Measurements from ENCODE around the gene ATP8B4. TPM values are rescaled to one million over a fixed set of nuclear protein-coding genes. Genes with fewer than 3 reads are reported as not detected.
A peak's percentile ranks its signal among the peaks of the same experiment; 100 is the strongest.

ATP8B4 gene
- total and polyA plus RNA-seq, 2 experiments from 2014 or later: 0.89 to 1.5 TPM

- in situ Hi-C loops (cut with MboI): no loop called here
Observed at GRCh38 chr15:49901321-49901720, 217.7 kb downstream of the ATP8B4 start.

GRCh38 chr15:49900903-49901235, 218.2 kb downstream of the ATP8B4 start:
- H3K4me3 ChIP-seq: no peak overlapping the region
- TF ChIP-seq EZH2phosphoT487 (IDR thresholded peaks at IDR 0.05; ENCODE audit: insufficient read depth, low read depth) (no peak), EZH2 (IDR thresholded peaks at IDR 0.05; ENCODE audit: insufficient read depth, poor library complexity, severe bottlenecking) (no peak)
- no peaks in the 10 kb centered on the region for H4K20me1 ChIP-seq (ENCODE audit: insufficient read depth)
- in situ Hi-C loops (cut with MboI): no loop called here
- H3K9me3 ChIP-seq (ENCODE audit: low read depth): no peaks in the 10 kb centered on the region
- H3K79me2 ChIP-seq (ENCODE audit: insufficient read depth): no peaks in the 10 kb centered on the region
- no peaks in the 10 kb centered on the region for H3K9me2 ChIP-seq (ENCODE audit: insufficient read depth)
- 97 to 100% methylated on average over 1 of the region's 1 CpG for WGBS, 2 experiments (ENCODE audit: low coverage in 1 of 2, low lambda C conversion rate in 2 of 2, missing lambda C conversion rate in 2 of 2)
- peak overlapping the region; percentile 92 for H3K27ac ChIP-seq
- H3K36me3 ChIP-seq (ENCODE audit: low read depth): no peaks in the 10 kb centered on the region
- H2AFZ ChIP-seq: peak overlapping the region; percentile 15
- H3K4me1 ChIP-seq (ENCODE audit: insufficient read depth): peaks cover 73% of the 10 kb centered on the region
- H3K27me3 ChIP-seq (replicated peaks; ENCODE audit: insufficient read depth): no peaks in the 10 kb centered on the region
- peak overlapping the region; percentile 74; the same call in 1 of the 2 replicates for H3K9ac ChIP-seq
- H3F3A ChIP-seq (ENCODE audit: insufficient read depth): peaks cover 60% of the 10 kb centered on the region
- H3K4me2 ChIP-seq (ENCODE audit: unreplicated experiment): peak overlapping the region; percentile 79
- DNase-seq: peak; percentile 7

More at GRCh38 chr15:49901321-49901720, 217.7 kb downstream of the ATP8B4 start:
- no peaks in the 10 kb centered on the region for H3K27me3 ChIP-seq (replicated peaks; ENCODE audit: insufficient read depth)
- H3K36me3 ChIP-seq (ENCODE audit: low read depth): no peaks in the 10 kb centered on the region
- peak overlapping the region; percentile 48; the same call in 1 of the 2 replicates for H3K4me3 ChIP-seq
- peak overlapping the region; percentile 15 for H2AFZ ChIP-seq
- TF ChIP-seq EZH2phosphoT487 (IDR thresholded peaks at IDR 0.05; ENCODE audit: insufficient read depth, low read depth) (no peak), EZH2 (IDR thresholded peaks at IDR 0.05; ENCODE audit: insufficient read depth, poor library complexity, severe bottlenecking) (no peak)
- H3K27ac ChIP-seq: peak overlapping the region; percentile 92
- DNase-seq: peak; percentile 7
- peaks cover 60% of the 10 kb centered on the region for H3F3A ChIP-seq (ENCODE audit: insufficient read depth)
- peaks cover 2% of the 10 kb centered on the region; the same call in 1 of the 2 replicates for H3K9me2 ChIP-seq (ENCODE audit: insufficient read depth)
- peaks cover 70% of the 10 kb centered on the region for H3K4me1 ChIP-seq (ENCODE audit: insufficient read depth)
- H3K79me2 ChIP-seq (ENCODE audit: insufficient read depth): no peaks in the 10 kb centered on the region
- H4K20me1 ChIP-seq (ENCODE audit: insufficient read depth): no peaks in the 10 kb centered on the region
- H3K9me3 ChIP-seq (ENCODE audit: low read depth): no peaks in the 10 kb centered on the region
- H3K9ac ChIP-seq: peak overlapping the region; percentile 74
- 44 to 51% methylated on average over 1 of the region's 1 CpG for WGBS, 2 experiments (ENCODE audit: low coverage in 1 of 2, low lambda C conversion rate in 2 of 2, missing lambda C conversion rate in 2 of 2)
- H3K4me2 ChIP-seq (ENCODE audit: unreplicated experiment): peak overlapping the region; percentile 79

GRCh38 chr15:49900006-49900902, 218.8 kb downstream of the ATP8B4 start:
- 35 to 42% methylated on average over 5 of the region's 5 CpGs for WGBS, 2 experiments (ENCODE audit: low coverage in 1 of 2, low lambda C conversion rate in 2 of 2, missing lambda C conversion rate in 2 of 2)
- TF ChIP-seq EZH2phosphoT487 (IDR thresholded peaks at IDR 0.05; ENCODE audit: insufficient read depth, low read depth) (no peak), EZH2 (IDR thresholded peaks at IDR 0.05; ENCODE audit: insufficient read depth, poor library complexity, severe bottlenecking) (no peak)
- Histone ChIP-seq H3K27me3 (replicated peaks; ENCODE audit: insufficient read depth) (no peaks in the 10 kb centered on the region), H3K4me1 (ENCODE audit: insufficient read depth) (peaks cover 80% of the 10 kb centered on the region), H3K9me2 (ENCODE audit: insufficient read depth) (no peaks in the 10 kb centered on the region), H3K36me3 (ENCODE audit: low read depth) (no peaks in the 10 kb centered on the region), H4K20me1 (ENCODE audit: insufficient read depth) (no peaks in the 10 kb centered on the region), H3F3A (ENCODE audit: insufficient read depth) (peaks cover 60% of the 10 kb centered on the region), H3K9me3 (ENCODE audit: low read depth) (no peaks in the 10 kb centered on the region), H3K4me2 (ENCODE audit: unreplicated experiment) (peak overlapping the region; percentile 79), H3K79me2 (ENCODE audit: insufficient read depth) (no peaks in the 10 kb centered on the region), H3K4me3 (no peak overlapping the region), H2AFZ (peak overlapping the region; percentile 15), H3K27ac (peak overlapping the region; percentile 92), H3K9ac (peak overlapping the region; percentile 74; the same call in 1 of the 2 replicates)
- peak; percentile 46 for DNase-seq
- in situ Hi-C loops (cut with MboI): no loop called here

- no peaks in the 10 kb centered on the region for H3K36me3 ChIP-seq (ENCODE audit: low read depth)
- H3K9ac ChIP-seq: no peak overlapping the region
- H2AFZ ChIP-seq: 0 out of 2 replicates have a peak overlapping the region, but pooled peaks have one; percentile 15
- no peak overlapping the region for H3K4me3 ChIP-seq
- in situ Hi-C loops (cut with MboI): no loop called here
- H3K9me2 ChIP-seq (ENCODE audit: insufficient read depth): no peaks in the 10 kb centered on the region
- no peak overlapping the region for H3K4me2 ChIP-seq (ENCODE audit: unreplicated experiment)
- peaks cover 49% of the 10 kb centered on the region for H3F3A ChIP-seq (ENCODE audit: insufficient read depth)
- H3K9me3 ChIP-seq (ENCODE audit: low read depth): no peaks in the 10 kb centered on the region
- no peaks in the 10 kb centered on the region for H4K20me1 ChIP-seq (ENCODE audit: insufficient read depth)
- H3K27me3 ChIP-seq (replicated peaks; ENCODE audit: insufficient read depth): no peaks in the 10 kb centered on the region
- WGBS, 2 experiments (ENCODE audit: low coverage in 1 of 2, low lambda C conversion rate in 2 of 2, missing lambda C conversion rate in 2 of 2): 83 to 94% methylated on average over 2 of the region's 2 CpGs
- DNase-seq: no peak
- H3K79me2 ChIP-seq (ENCODE audit: insufficient read depth): no peaks in the 10 kb centered on the region
- peaks cover 70% of the 10 kb centered on the region for H3K4me1 ChIP-seq (ENCODE audit: insufficient read depth)
- H3K27ac ChIP-seq: peak overlapping the region; percentile 92; the same call in 1 of the 2 replicates
- TF ChIP-seq EZH2phosphoT487 (IDR thresholded peaks at IDR 0.05; ENCODE audit: insufficient read depth, low read depth) (no peak), EZH2 (IDR thresholded peaks at IDR 0.05; ENCODE audit: insufficient read depth, poor library complexity, severe bottlenecking) (no peak)
Observed at GRCh38 chr15:49898575-49899283, 220.3 kb downstream of the ATP8B4 start.

All from GM23248 (cell line).